ENCODE results near the gene ELOVL7. TPM values are rescaled to one million over a fixed set of nuclear protein-coding genes. Genes with fewer than 3 reads are reported as not detected.

ELOVL7 gene
- total RNA-seq (1 to 10 TPM in 3 of 7 donors, under 1 TPM in 4; 0.13 to 5.9 (median 0.60) TPM), polyA plus RNA-seq (1 to 10 TPM in 1 of 2 donors, under 1 TPM in 1; 0.35 to 1.7 TPM)
- long read RNA-seq, donor 1 = 0 reads
- long read RNA-seq, donor 2, partial matches to known transcripts = 0 of 1 reads
- long read RNA-seq, donor 2, other reads (novel, unspliced or antisense) = 0 of 1 reads
- long read RNA-seq, donor 3, partial matches to known transcripts = 0 of 2 reads
- long read RNA-seq, donor 3, other reads (novel, unspliced or antisense) = 1 of 2 reads

GRCh38 chr5:60843936-60844905 lies at the start of gene ELOVL7:
Gene ELOVL7 (minus strand): TSS chr5:60844269. CDS start chr5:60787397, 56,872 bp downstream.
- intact Hi-C loops (cut with DNase I) = no loop called here
- Histone ChIP-seq H3K36me3 (no peaks in the 10 kb centered on the region), H3K27ac (no peak within 1 kb of the TSS), H3K9me3 (no peaks in the 10 kb centered on the region), H3K4me3 (peak within 1 kb of the TSS; percentile 42), H3K4me1 (ENCODE audit: insufficient read depth) (no peaks in the 10 kb centered on the region), H3K27me3 (no peaks in the 10 kb centered on the region)
- DNase-seq = peak in 2 of 5 donors; percentile 35 to 39
- 1% methylated on average over 62 to 87 of the region's 87 CpGs for WGBS, 3 donors
- TF ChIP-seq POLR2A (IDR thresholded peaks at IDR 0.05) (no peak), EP300 (IDR thresholded peaks at IDR 0.05) (no peak)
- TF ChIP-seq, protein P1, sequence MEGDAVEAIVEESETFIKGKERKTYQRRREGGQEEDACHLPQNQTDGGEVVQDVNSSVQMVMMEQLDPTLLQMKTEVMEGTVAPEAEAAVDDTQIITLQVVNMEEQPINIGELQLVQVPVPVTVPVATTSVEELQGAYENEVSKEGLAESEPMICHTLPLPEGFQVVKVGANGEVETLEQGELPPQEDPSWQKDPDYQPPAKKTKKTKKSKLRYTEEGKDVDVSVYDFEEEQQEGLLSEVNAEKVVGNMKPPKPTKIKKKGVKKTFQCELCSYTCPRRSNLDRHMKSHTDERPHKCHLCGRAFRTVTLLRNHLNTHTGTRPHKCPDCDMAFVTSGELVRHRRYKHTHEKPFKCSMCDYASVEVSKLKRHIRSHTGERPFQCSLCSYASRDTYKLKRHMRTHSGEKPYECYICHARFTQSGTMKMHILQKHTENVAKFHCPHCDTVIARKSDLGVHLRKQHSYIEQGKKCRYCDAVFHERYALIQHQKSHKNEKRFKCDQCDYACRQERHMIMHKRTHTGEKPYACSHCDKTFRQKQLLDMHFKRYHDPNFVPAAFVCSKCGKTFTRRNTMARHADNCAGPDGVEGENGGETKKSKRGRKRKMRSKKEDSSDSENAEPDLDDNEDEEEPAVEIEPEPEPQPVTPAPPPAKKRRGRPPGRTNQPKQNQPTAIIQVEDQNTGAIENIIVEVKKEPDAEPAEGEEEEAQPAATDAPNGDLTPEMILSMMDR (IDR thresholded peaks at IDR 0.05) = no peak

DNA sequence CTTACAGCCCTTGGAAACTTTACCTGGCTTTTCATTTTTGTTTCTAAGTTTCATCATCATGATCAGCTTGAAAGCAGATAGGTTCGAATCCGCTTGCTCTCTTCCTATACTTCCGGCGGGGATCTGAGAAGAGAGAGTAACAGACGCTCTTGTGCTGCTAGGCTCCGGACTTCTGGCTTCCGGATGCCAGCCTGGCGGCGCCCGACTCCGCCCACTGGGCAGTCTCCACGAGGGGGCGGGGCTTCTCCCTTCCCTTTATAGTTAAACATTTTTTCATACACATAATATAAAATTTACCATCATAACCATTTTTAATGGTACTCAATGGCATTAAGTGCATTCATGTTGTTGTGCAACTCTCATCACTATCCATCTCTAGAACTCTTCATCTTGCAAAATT lies 49.5 kb upstream of the ELOVL7 start:
- no peak for DNase-seq
- Histone ChIP-seq H3K4me1 (ENCODE audit: insufficient read depth) (no peaks in the 10 kb centered on the region), H3K36me3 (no peaks in the 10 kb centered on the region), H3K27me3 (no peaks in the 10 kb centered on the region), H3K9me3 (no peaks in the 10 kb centered on the region), H3K27ac (no peak overlapping the region), H3K4me3 (no peak overlapping the region)
- intact Hi-C loops (cut with DNase I) = no loop called here
- WGBS, 3 donors = 97 to 98% (median 97%) methylated on average over 13 of the region's 13 CpGs
- TF ChIP-seq EP300 (IDR thresholded peaks at IDR 0.05) = no peak
- TF ChIP-seq, protein P1 (IDR thresholded peaks at IDR 0.05) = no peak
- TF ChIP-seq POLR2A (IDR thresholded peaks at IDR 0.05) = no peak

GRCh38 chr5:60891667-60892066 lies 47.6 kb upstream of the ELOVL7 start:
- no peaks in the 10 kb centered on the region for H3K4me1 ChIP-seq (ENCODE audit: insufficient read depth)
- H3K9me3 ChIP-seq = no peaks in the 10 kb centered on the region
- no peak overlapping the region for H3K27ac ChIP-seq
- WGBS, 3 donors = 83 to 93% (median 91%) methylated on average over 2 of the region's 2 CpGs
- no peaks in the 10 kb centered on the region for H3K36me3 ChIP-seq
- intact Hi-C loops (cut with DNase I) = no loop called here
- no peak overlapping the region for H3K4me3 ChIP-seq
- no peak for DNase-seq
- TF ChIP-seq, protein P1 (IDR thresholded peaks at IDR 0.05) = no peak
- no peak for TF ChIP-seq EP300 (IDR thresholded peaks at IDR 0.05)
- no peak for TF ChIP-seq POLR2A (IDR thresholded peaks at IDR 0.05)
- no peaks in the 10 kb centered on the region for H3K27me3 ChIP-seq

DNA sequence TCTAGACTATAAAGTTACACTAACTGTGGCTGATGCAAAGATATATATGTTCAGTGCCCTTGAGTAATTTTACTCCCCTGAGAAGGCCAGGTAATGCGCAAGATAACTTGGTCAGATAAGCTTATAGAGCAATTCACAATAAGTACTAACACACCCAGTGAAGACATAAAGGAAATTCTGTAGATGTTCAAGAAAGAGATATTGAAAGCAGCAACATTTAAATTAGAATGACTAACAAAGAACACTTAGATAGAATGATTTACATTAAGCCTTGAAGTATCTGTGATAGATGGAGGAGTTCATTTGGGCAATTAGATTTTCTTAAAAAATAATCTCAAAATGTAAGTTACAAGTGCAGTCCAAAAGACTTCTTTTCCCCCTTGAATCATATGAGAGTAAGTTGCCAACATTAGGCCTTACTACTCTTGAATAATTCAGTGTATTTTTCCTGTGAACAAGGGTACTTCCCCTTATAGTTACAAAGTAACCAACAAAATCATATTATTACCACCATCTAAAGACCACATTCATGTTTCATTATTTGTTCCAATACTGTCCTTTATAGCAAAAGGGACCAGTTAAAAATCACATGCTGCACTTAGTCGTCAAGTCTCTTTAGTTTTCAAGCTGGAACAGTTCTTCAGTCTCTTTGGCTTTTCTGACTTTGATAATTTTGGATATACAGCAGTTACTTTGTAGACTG lies 44.4 kb upstream of the ELOVL7 start:
- no peaks in the 10 kb centered on the region for H3K36me3 ChIP-seq
- intact Hi-C loops (cut with DNase I) = no loop called here
- no peak overlapping the region for H3K27ac ChIP-seq
- H3K4me3 ChIP-seq = no peak overlapping the region
- 94 to 95% (median 95%) methylated on average over 2 of the region's 2 CpGs for WGBS, 3 donors
- no peaks in the 10 kb centered on the region for H3K4me1 ChIP-seq (ENCODE audit: insufficient read depth)
- no peak for DNase-seq
- TF ChIP-seq, protein P1 (IDR thresholded peaks at IDR 0.05) = no peak
- TF ChIP-seq EP300 (IDR thresholded peaks at IDR 0.05) (no peak), POLR2A (IDR thresholded peaks at IDR 0.05) (no peak)
- H3K27me3 ChIP-seq = no peaks in the 10 kb centered on the region
- H3K9me3 ChIP-seq = no peaks in the 10 kb centered on the region

Data from ovary (tissue), 10 donors.